Mucosa of descending colon (tissue), 3 donors: ENCODE results near the gene FUNDC1. TPM values are rescaled to one million over a fixed set of nuclear protein-coding genes. Genes with fewer than 3 reads are reported as not detected.

ENCODE experiments used
- ATAC-seq: fragments of 200-7000 bp; cut with Tn5 transposase; one replicate; pipeline ENCODE4 v1.9.1; 2020; ENCODE audit warnings: mild to moderate bottlenecking, moderate library complexity
- DNase-seq, 3 donors: peaks; one replicate each; pipeline ENCODE4 v3.0.0-alpha.2; 2020
- H3K36me3 ChIP-seq: fragments of 200-600 bp; one replicate; pipeline ENCODE4 v1.8.0; 2021; ENCODE audit warnings: low read depth, mild to moderate bottlenecking
- H3K4me1 ChIP-seq: fragments of 200-600 bp; one replicate; pipeline ENCODE4 v1.8.0; 2021; ENCODE audit warnings: low read depth, mild to moderate bottlenecking
- H3K4me3 ChIP-seq: fragments of 200-600 bp; one replicate; pipeline ENCODE4 v1.8.0; 2021; ENCODE audit warnings: mild to moderate bottlenecking
- H3K9me3 ChIP-seq: fragments of 200-600 bp; one replicate; pipeline ENCODE4 v1.8.0; 2021; ENCODE audit warnings: mild to moderate bottlenecking
- intact Hi-C, 2 donors: fragments of 100-400 bp; cut with DNase I in 1 of 2; cut with micrococcal nuclease in 1 of 2; formaldehyde crosslinking; loops; one replicate each; pipeline versions ENCODE4 v1.11.0 to v1.11.1; 2022; cut with DNase I, micrococcal nuclease
- total RNA-seq, 3 donors: library from RNA; stranded (reverse); fragmentation: NEBNext Ultra II Directional in 2 of 3; extraction: Animal tissue kit (Norgen Biotek cat#: 25700) in 2 of 3; gene quantifications; one replicate each; pipeline versions ENCODE4 v1.2.1 to v1.2.4, GENCODE V29; 2021 to 2023
- TF ChIP-seq, protein P1 (sequence below): fragments of 200-600 bp; IDR thresholded peaks from one replicate; pipeline ENCODE4 v1.8.0; 2022; ENCODE audit warnings: antibody characterized with exemption, mild to moderate bottlenecking
- donor health status: DM: no; HTN: no; CAD: no; lungs with moderate emphysema.
- donor health status: DM: no; HTN: no; CAD: no.
- donor health status: DM: no; HTN: yes; CAD: no.

The FUNDC1 gene
- total RNA-seq, 3 donors from 2014 or later, result 6.6 to 13.6 (median 7.9) TPM

DNA sequence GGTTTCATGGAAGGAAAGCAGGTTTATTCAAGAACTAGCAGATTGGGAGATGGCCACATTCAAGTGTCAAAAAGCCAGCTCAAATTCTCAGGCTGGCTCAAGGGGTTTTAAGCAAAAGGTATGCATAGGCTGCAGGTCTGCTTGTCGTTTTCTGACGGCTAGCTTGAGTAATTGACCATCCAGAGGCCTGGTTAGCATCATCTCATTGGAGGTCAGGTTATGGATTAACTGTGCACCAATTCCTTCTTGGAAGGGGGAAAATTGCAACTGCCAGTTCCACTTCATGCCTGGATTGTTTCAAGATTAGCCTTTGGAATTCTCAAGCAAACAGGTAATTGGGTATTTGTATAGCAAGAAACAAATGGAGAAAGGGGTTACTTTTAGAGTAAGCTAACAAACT lies 62.1 kb downstream of the FUNDC1 start:
- Histone ChIP-seq H3K4me1 (no peaks in the 10 kb centered on the region), H3K4me3 (no peak overlapping the region), H3K36me3 (no peaks in the 10 kb centered on the region), H3K9me3 (no peaks in the 10 kb centered on the region)
- TF ChIP-seq, protein P1, sequence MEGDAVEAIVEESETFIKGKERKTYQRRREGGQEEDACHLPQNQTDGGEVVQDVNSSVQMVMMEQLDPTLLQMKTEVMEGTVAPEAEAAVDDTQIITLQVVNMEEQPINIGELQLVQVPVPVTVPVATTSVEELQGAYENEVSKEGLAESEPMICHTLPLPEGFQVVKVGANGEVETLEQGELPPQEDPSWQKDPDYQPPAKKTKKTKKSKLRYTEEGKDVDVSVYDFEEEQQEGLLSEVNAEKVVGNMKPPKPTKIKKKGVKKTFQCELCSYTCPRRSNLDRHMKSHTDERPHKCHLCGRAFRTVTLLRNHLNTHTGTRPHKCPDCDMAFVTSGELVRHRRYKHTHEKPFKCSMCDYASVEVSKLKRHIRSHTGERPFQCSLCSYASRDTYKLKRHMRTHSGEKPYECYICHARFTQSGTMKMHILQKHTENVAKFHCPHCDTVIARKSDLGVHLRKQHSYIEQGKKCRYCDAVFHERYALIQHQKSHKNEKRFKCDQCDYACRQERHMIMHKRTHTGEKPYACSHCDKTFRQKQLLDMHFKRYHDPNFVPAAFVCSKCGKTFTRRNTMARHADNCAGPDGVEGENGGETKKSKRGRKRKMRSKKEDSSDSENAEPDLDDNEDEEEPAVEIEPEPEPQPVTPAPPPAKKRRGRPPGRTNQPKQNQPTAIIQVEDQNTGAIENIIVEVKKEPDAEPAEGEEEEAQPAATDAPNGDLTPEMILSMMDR, result no peak
- intact Hi-C loops, result no loop called here
- ATAC-seq (no peak), DNase-seq (no peak)

DNA sequence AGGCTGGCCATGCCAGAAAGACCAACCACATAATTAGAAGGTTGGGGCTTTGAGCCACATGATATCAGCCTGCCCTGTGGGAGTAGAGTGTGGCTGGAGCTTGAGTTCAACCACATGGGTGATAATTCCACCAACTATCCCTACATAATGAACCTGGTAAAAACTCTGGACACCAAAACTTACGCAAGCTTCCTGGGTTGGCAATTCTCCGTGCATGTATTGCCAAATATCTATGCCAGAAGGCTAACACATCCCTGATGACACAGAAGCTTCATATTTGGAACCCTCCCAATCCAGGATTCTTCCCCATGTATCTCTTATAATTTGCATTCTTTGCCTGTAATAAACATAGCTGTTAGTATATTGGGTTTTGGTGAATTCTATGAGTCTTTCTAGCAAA lies 68.2 kb downstream of the FUNDC1 start:
- DNase-seq (no peak), ATAC-seq (no peak)
- no peak overlapping the region for H3K4me3 ChIP-seq
- H3K9me3 ChIP-seq, result no peaks in the 10 kb centered on the region
- no peaks in the 10 kb centered on the region for H3K4me1 ChIP-seq
- no peaks in the 10 kb centered on the region for H3K36me3 ChIP-seq
- intact Hi-C loops, result no loop called here
- TF ChIP-seq, protein P1, result no peak

Other genes with a start within 250 kb of the FUNDC1 start
- 1 to 10 TPM in 2 of 3 donors, under 1 TPM in 1; 0.78 to 3.0 (median 1.9) TPM for gene EFHC2, start 199.2 kb downstream of the FUNDC1 start, total RNA-seq